IPS-11a (cell line): Measurements from ENCODE around the gene NRG3.

Source experiments
- H3K4me3 ChIP-seq: one replicate; pipeline ENCODE4 v1.5.1; 2013; ENCODE audit warnings: low read depth, low read length, control low read depth

The NRG3 gene

GRCh38 chr10:82552267-82552666, 677.3 kb downstream of the NRG3 start:
- H3K4me3 ChIP-seq, result no peak overlapping the region

DNA sequence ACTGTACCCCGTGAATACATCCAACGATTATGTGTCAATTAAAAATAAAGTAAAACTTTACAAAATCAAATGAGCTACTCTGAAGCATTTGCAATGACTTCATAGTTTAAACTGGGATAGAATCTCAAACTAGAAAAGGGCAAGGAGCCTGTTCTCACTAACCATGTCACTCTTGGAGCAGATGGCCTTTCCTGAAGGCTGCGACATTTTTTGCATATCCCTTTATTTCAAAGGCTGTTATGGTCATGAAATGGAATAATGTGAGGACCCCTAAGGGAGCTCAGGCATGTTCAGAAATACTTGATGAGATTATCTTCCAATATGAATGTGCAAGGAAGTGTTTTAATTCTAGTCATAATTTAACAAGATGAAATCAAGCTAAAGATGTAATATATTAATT, 679.4 kb downstream of the NRG3 start:
- no peak overlapping the region for H3K4me3 ChIP-seq

DNA sequence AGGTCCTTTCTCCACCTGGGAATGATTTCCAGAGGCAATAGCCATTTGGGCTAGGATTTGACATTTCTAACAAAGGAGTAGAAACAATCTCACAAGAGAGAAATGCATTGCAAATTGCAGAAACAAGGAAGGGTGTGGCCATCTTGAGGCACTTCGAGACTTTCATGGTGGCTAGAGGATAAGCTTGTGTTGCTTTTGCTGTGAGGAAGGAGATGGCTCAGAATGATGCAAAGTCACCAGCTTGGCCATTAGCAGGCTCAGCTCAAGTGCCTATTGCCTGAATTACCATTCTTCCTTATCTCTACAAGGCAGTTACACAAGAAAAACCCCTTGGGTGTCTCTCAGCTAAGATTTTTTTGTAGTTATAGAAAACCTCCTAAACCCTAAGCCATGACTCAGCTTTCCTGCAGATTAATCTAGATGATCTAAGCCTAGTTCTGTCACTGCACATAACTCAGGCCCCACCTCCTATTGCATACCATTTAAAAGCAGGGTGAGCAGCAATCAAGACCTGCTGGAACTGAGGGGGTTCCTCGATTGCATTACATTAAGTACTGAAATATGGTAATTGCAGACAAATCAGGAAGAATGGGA, 683.1 kb downstream of the NRG3 start:
- no peak overlapping the region for H3K4me3 ChIP-seq

- H3K4me3 ChIP-seq, result no peak overlapping the region
Measured at GRCh38 chr10:82564353-82565196, 689.6 kb downstream of the NRG3 start.

DNA sequence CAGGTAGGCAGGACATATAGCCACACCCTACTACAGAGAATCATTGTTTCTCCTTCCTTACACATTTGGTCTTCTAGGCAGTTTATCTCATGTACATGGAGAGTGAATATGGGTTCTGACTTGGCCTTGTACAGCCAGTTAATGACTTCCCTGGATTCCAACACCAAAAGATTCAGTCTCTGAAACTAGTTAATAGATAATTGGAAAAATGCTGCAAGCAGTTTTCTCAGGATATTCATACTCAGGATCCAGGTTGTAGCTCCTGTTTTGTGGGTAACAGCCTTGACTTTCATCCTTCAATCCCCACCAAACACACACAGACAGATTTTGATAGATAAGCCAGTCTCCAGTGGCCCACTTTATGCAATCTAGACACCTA, 690.2 kb downstream of the NRG3 start:
- H3K4me3 ChIP-seq, result no peak overlapping the region

GRCh38 chr10:82572744-82573143, 697.8 kb downstream of the NRG3 start:
- no peak overlapping the region for H3K4me3 ChIP-seq

- H3K4me3 ChIP-seq, result no peak overlapping the region
Measured at GRCh38 chr10:82574081-82574480, 699.1 kb downstream of the NRG3 start.

DNA sequence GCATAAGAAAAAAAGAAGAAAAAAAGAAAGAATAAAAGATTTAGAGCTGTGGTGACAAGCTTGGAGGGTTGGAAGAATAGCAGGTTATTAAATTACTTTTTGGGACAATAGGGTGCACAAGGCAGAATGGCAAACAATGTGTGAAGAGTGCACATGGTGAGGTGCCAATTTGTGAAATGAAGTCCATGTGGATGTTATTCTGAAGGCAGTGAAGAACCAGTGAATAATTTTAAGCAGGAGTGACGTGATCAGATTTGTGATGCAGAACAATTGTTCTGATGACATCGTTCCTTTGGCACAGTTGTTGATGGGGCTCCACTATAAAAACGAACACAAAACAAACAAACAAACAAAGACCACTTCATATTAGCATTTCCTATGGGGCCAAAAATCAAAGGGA, 700.3 kb downstream of the NRG3 start:
- no peak overlapping the region for H3K4me3 ChIP-seq

DNA sequence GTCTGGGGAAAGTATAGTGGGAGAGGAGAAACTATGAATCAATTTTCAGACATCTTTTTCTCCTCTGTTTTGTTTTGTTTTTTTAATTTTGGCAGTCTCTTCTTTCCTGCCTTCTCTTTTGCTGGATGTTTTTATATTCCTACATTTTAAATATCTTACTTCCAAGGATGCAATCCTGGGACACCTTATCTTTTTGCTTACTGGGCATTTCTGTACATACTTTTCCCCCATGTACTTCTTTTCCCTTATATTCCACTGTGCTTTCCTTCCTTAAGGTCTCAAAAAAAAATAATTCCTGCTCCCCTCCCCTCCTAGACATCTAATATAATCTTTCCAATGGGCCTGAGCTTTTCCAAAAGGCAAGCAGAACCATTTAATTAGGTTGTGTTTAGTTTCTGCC, 701.1 kb downstream of the NRG3 start:
- H3K4me3 ChIP-seq, result no peak overlapping the region

GRCh38 chr10:82581940-82582339, 706.9 kb downstream of the NRG3 start:
- no peak overlapping the region for H3K4me3 ChIP-seq

- no peak overlapping the region for H3K4me3 ChIP-seq
Measured at GRCh38 chr10:82591421-82591820, 716.4 kb downstream of the NRG3 start.

GRCh38 chr10:82597840-82598239, 722.8 kb downstream of the NRG3 start:
- H3K4me3 ChIP-seq, result no peak overlapping the region

GRCh38 chr10:82609845-82610244, 734.9 kb downstream of the NRG3 start:
- H3K4me3 ChIP-seq, result no peak overlapping the region

DNA sequence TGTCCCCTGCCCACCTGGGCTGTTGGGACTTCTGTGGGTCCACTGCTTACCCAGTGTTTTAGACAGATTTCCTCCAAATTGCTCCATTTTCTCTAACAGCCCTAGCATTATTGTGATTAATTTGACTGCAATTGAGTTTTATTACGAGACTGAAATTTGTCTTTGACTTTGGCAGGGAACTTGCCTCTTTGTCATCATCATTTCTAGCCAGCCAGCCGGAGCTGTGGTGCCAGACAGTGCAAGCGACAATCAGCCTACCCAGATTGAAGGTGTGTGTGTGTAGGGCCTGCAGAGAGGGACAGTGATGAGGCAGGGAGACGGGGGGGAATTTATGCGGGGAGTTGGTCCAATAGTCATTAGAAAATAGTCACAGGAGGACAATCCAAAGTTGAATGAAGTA, 743.0 kb downstream of the NRG3 start:
- H3K4me3 ChIP-seq, result no peak overlapping the region

- H3K4me3 ChIP-seq, result no peak overlapping the region
Measured at GRCh38 chr10:82621680-82622079, 746.7 kb downstream of the NRG3 start.

- no peak overlapping the region for H3K4me3 ChIP-seq
Measured at GRCh38 chr10:82622479-82622878, 747.5 kb downstream of the NRG3 start.

DNA sequence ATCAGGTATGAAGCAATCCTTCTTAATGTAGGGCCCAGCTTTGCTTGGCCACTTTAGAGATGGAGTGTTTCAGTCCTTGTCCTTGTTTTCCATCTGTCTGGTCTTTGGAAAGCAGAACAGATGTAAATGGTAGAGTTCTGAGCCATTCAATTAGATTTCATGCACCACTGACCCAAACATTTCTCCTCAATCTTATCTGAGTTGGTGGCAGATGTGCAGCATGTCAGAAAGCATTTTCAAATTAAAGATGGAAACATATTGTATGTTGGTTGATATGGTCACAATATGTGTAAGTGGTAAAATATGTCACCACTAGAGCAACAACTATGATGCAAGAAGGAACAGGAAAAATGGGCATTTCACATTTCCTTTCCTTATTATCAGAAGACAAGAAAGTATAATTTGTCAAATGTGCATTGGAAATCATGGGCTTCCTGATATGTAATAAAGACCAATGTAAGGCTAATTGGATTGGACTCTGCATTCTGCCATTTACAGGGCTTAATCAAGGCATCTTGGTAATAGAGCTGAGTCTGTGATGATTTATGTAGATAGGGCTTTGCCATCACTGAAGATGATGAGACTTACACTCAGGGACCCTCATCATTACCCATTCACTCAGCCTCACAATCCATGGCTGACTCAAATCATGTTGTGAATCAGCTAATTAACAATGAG, 750.7 kb downstream of the NRG3 start:
- H3K4me3 ChIP-seq, result no peak overlapping the region

DNA sequence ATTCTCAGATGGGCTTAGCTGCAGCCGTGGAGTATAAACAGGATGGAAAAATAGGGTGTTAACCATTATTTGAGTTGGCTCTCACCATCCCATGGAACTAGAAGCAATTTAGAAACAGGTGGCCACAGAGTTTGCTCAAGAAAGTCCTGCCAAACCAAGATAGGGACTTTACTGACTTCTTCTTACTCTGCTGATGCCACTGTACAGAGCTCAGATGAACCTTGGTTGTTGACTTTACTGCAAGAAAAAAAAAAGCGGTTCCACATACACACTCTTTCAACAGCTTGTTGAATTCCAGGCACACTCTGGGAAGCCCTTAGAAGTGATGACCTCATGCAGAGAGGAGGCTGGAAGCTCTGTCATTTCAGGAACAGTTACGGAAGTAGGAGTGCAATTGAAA, 753.4 kb downstream of the NRG3 start:
- no peak overlapping the region for H3K4me3 ChIP-seq

GRCh38 chr10:82643076-82643475, 768.1 kb downstream of the NRG3 start:
- no peak overlapping the region for H3K4me3 ChIP-seq

DNA sequence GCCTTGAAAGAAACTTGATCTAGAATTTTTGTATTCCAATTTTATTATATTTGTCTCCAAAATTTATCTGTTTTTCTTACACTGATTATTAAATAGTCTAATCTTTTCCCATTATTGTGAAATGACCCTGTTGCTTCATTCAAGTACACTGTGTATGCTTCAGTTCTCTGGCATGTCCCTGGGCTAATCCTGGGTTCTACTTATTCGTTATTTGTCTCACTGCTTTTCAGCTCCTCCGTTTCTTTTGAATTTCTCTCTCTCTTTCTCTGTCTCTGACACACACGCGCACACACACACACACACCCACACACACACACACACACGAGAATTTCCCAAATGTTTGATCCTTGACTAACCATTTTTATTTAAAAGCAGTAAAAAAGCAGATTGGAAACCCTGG, 768.6 kb downstream of the NRG3 start:
- H3K4me3 ChIP-seq, result no peak overlapping the region

DNA sequence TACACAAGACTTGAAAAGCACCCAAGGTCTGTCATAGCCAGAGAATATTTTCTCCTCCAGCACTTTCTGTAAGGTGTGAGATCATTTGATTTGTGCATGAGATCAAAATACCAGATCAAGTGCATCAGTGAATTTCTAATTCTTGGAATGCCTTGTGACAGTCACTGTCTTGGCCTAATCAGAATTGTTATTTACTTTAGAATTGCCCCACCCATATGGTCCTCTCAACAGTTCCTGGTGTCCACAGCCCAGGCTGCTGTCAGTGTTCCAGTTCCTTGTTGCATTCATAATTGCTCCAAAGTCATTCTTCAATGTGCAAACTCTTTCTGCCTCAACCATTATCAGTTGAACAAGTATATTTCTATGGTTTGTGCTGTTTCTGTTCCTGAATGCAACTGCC, 770.2 kb downstream of the NRG3 start:
- no peak overlapping the region for H3K4me3 ChIP-seq
